KMS-11 (cell line): ENCODE results near the gene RALGPS1.

Source experiments
- H2AFZ ChIP-seq: fragments of 200-600 bp; sonication (generic); 2 replicates; pipeline ENCODE4 v1.6.1; 2016; ENCODE audit warnings: antibody characterized with exemption, mixed run types, low read depth
- H3K27ac ChIP-seq: fragments of 200-600 bp; sonication (generic); 2 replicates; pipeline ENCODE4 v1.6.1; 2016; ENCODE audit warnings: mild to moderate bottlenecking, mixed run types
- H3K27me3 ChIP-seq: fragments of 200-600 bp; sonication (generic); 2 replicates; pipeline ENCODE4 v1.6.1; 2017; ENCODE audit warnings: mild to moderate bottlenecking, low read depth, mixed run types, moderate library complexity; ENCODE audit not compliant: insufficient read depth
- H3K36me3 ChIP-seq: fragments of 200-600 bp; sonication (generic); 2 replicates; pipeline ENCODE4 v1.6.1; 2017; ENCODE audit warnings: mild to moderate bottlenecking, mixed run types; ENCODE audit not compliant: insufficient read depth
- H3K4me1 ChIP-seq: fragments of 200-600 bp; sonication (generic); 2 replicates; pipeline ENCODE4 v1.6.1; 2016; ENCODE audit warnings: mild to moderate bottlenecking, low read depth, mixed run types; ENCODE audit not compliant: poor library complexity, severe bottlenecking
- H3K4me2 ChIP-seq: fragments of 200-600 bp; sonication (generic); 2 replicates; pipeline ENCODE4 v1.7.0; 2016; ENCODE audit warnings: mild to moderate bottlenecking, mixed run types
- H3K4me3 ChIP-seq: fragments of 200-600 bp; sonication (generic); IDR thresholded peaks from 2 replicates; pipeline ENCODE4 v1.6.1; 2017; ENCODE audit warnings: low read depth, low read length, mixed read lengths; ENCODE audit not compliant: insufficient read depth
- H3K79me2 ChIP-seq: fragments of 200-600 bp; sonication (generic); 2 replicates; pipeline ENCODE4 v1.6.1; 2016; ENCODE audit warnings: low read depth, mixed run types; ENCODE audit not compliant: insufficient read depth
- H3K9ac ChIP-seq: fragments of 200-600 bp; sonication (generic); 2 replicates; pipeline ENCODE4 v1.6.1; 2016; ENCODE audit warnings: mild to moderate bottlenecking, mixed run types
- H4K20me1 ChIP-seq: fragments of 200-600 bp; sonication (generic); 2 replicates; pipeline ENCODE4 v1.6.1; 2016; ENCODE audit warnings: mild to moderate bottlenecking, mixed run types; ENCODE audit not compliant: insufficient read depth
- CTCF ChIP-seq: fragments of 200-600 bp; sonication (generic); conservative IDR thresholded peaks from 2 replicates; pipeline ENCODE4 v1.6.1; 2017; ENCODE audit warnings: low read depth, mild to moderate bottlenecking, antibody characterized with exemption, low read length, moderate library complexity, mixed read lengths

Gene RALGPS1

GRCh38 chr9:127155314-127155960, 240.9 kb downstream of the RALGPS1 start:
- Histone ChIP-seq H3K4me2 (peak overlapping the region; percentile 48; the same call in 1 of the 2 replicates), H3K27me3 (no peaks in the 10 kb centered on the region), H4K20me1 (no peaks in the 10 kb centered on the region), H3K9ac (no peak overlapping the region), H2AFZ (no peak overlapping the region), H3K36me3 (no peaks in the 10 kb centered on the region; the same call in 1 of the 2 replicates), H3K79me2 (no peaks in the 10 kb centered on the region), H3K27ac (no peak overlapping the region), H3K4me1 (peaks cover 40% of the 10 kb centered on the region), H3K4me3 (no peak overlapping the region)
- TF ChIP-seq CTCF: no peak

GRCh38 chr9:127158786-127159324, 244.3 kb downstream of the RALGPS1 start:
- Histone ChIP-seq H3K4me3 (no peak overlapping the region), H4K20me1 (no peaks in the 10 kb centered on the region), H3K79me2 (no peaks in the 10 kb centered on the region), H3K27me3 (no peaks in the 10 kb centered on the region), H3K4me2 (no peak overlapping the region), H3K9ac (no peak overlapping the region), H2AFZ (no peak overlapping the region), H3K27ac (no peak overlapping the region), H3K4me1 (peaks cover 44% of the 10 kb centered on the region), H3K36me3 (no peaks in the 10 kb centered on the region; the same call in 1 of the 2 replicates)
- TF ChIP-seq CTCF: no peak

- H3K9ac ChIP-seq: no peak overlapping the region
Observed at GRCh38 chr9:127159325-127159801, 244.8 kb downstream of the RALGPS1 start.

GRCh38 chr9:127159949-127160610, 245.5 kb downstream of the RALGPS1 start:
- H3K79me2 ChIP-seq: no peaks in the 10 kb centered on the region
- TF ChIP-seq CTCF: no peak
- no peak overlapping the region for H3K9ac ChIP-seq
- H3K27ac ChIP-seq: no peak overlapping the region
- H3K4me3 ChIP-seq: no peak overlapping the region
- H3K4me2 ChIP-seq: no peak overlapping the region
- no peaks in the 10 kb centered on the region; the same call in 1 of the 2 replicates for H3K36me3 ChIP-seq
- no peaks in the 10 kb centered on the region for H4K20me1 ChIP-seq
- no peaks in the 10 kb centered on the region for H3K27me3 ChIP-seq
- no peak overlapping the region for H2AFZ ChIP-seq
- peaks cover 34% of the 10 kb centered on the region for H3K4me1 ChIP-seq

More at GRCh38 chr9:127159325-127159801, 244.8 kb downstream of the RALGPS1 start:
- Histone ChIP-seq H3K27me3 (no peaks in the 10 kb centered on the region), H3K4me1 (peaks cover 41% of the 10 kb centered on the region), H3K4me3 (no peak overlapping the region), H3K36me3 (no peaks in the 10 kb centered on the region; the same call in 1 of the 2 replicates), H3K79me2 (no peaks in the 10 kb centered on the region), H3K4me2 (no peak overlapping the region), H4K20me1 (no peaks in the 10 kb centered on the region), H2AFZ (no peak overlapping the region), H3K27ac (no peak overlapping the region)
- TF ChIP-seq CTCF: no peak
